Activated CD8-positive, alpha-beta memory T cell treated with anti-CD3 and anti-CD28 coated beads, Interleukin-2, amount 50 U/mL, for 4 hours (primary cell): ENCODE data around the gene GSPT1.
"Not testable (repeated sequence)": the region's sequence is repeated elsewhere in the genome, so short reads cannot be mapped to it uniquely, and the experiment has no call there.

ENCODE experiments used
- DNase-seq: peaks from one replicate; pipeline ENCODE4 v3.0.0-alpha.2; 2020

Gene GSPT1

DNA sequence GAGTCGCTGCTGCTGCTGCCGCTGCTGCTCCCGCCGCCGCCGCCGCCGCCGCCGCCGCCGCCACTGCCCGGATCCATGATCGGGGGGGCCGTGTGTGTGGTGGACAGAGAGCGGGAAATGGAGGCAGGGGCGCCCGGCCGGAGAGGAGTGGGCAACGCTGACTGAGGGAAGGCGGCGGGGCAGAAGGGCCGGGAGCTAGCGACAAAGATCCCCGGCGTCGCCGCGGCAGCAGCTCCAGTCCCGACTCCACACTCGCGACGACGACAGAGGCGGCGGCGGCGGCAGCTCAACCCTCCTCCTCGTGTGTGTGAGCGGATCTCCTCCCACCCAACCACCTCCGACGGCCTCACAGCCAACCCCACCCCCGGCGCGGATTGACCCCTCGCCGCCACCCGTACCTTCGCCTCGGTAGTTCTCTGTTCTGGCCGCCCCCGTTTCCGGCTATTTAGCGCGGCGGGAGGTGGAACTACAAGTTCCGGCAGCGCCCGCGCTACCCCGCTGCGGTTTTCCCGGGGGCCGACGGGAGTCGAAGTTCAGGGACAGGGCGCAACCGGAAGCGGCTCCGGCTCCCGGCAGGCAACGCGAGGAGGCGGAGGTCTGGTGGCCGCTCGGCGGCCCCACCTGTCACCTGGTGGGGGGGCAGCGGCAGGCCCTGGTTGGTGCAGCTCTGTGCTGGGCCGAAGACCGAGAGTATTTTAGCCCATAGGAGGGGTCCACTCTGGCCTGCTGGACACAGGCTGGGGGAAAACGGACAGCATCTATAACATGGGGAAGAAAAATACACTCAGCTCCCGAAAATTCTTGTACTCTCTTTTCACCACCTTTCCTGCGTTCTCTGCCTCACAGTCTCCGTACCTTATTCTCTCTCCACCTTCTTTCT, at the start of gene GSPT1:
Gene GSPT1, minus strand, starts transcription at position 313 of the 880 bp plus-strand sequence. Its CDS starts 236 bp downstream, at position 77.
- peak; percentile 99 for DNase-seq

DNA sequence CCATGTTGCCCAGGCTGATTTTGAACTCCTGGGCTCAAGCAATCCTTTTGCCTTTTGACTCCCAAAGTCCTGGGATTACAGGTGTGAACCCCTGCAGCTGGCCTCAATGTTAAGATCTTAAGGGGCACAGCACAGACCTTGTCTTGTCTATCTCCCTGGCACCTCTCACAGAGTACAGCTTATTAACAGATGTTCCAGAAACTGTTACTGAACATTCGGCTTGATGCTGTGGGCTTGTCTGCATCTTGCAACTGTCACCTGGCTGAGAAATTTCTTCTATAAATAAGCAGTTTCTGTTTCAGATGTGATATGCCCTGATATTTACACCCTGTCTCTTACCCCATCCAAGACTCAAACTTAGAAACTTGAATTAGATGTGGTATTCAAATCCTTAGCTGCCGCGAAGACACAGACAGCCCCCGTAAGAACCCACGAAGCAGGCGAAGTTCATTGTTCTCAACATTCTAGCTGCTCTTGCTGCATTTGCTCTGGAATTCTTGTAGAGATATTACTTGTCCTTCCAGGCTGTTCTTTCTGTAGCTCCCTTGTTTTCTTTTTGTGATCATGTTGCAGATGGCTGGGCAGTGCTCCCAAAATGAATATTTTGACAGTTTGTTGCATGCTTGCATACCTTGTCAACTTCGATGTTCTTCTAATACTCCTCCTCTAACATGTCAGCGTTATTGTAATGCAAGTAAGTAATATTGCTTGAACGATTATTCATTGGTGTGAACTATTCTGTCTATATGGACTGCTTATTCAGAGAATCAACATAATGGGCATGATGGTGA, 49.2 kb upstream of the GSPT1 start, which contains the start of gene TNFRSF17:
Gene TNFRSF17, plus strand, starts transcription at position 450 of the 791 bp plus-strand sequence. Its CDS starts 115 bp downstream, at position 565.
- DNase-seq = no peak

DNA sequence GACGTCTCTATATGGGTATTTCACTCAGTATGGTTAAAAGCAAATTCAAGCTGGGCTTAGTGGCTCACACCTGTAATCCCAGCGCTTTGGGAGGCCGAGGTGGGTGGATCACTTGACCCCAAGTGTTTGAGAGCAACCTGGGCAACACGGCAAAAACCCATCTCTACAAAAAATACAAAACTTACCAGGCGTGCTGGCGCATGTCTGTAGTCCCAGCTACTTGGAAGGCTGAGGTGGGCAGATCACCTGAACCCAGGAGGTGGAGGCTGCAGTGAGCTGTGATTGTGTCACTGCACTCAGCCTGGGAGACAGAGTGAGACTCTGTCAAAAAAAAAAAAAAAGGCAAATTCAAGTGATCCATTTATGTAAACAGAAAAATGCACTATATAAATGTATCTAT, 48.0 kb upstream of the GSPT1 start:
- DNase-seq = no peak

DNA sequence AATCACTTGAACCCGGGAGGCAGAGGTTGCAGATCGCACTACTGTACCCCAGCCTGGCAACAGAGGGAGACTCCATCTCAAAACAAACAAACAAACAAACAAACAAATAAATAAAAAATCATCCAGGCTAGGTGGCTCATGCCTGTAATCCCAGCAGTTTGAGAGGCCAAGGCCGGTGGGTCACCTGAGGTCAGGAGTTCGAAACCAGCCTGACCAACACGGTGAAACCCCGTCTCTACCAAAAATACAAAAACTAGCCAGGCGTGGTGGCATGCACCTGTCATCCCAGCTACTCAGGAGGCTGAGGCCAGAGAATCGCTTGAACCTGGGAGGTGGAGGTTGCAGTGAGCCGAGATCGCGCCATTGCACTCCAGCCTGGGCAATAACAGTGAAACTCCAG, 47.2 kb upstream of the GSPT1 start:
- DNase-seq = not testable (repeated sequence)

DNA sequence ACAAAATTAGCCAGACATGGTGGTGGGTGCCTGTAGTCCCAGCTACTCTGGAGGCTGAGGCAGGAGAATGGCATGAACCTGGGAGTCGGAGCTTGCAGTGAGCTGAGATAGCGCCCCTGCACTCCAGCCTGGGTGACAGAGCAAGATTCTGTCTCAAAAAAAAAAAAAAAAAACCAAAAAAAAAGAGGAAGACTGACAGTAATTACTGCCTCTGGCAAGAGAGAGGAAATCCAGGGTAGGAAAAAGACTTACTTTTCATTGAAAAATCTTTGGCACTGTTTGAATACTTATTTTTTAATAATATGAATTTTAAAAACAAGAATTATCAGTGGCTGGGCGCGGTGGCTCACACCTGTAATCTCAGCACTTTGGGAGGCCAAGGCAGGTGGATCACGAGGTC, 46.7 kb upstream of the GSPT1 start:
- DNase-seq = not testable (repeated sequence)

DNA sequence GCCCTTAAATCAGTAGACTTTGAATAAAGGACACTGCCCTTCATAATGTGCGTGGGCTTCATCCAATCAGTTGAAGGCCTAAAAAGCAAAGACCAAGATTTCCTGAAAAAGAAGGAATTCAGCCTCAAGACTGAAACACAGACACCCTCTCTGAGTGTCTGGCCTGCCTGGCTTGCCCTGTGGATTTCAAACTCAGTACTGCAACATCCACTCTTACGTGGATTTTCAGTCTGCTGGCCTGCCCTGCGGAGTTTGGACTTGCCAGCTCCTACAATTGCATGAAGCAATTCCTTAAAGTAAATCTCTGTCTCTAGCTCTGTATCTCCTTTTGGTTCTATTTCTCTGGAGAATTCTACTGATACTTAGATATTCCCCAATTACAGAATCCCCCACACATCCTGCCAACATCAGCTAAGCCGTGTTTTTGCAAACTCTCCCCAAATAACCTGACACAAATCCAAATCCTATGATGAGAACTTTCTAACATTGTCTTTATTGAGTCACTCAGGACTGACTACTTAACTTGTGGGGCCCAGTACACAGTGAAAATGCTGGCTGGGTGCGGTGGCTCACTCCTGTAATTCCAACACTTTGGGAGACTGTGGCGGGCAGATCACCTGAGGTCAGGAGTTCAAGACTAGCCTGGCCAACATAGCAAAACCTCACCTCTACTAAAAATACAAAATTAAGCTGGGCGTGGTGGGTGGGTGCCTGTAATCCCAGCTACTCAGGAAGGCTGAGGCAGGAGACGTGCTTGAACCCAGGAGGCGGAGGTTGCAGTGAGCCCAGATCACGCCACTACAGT, 42.0 kb upstream of the GSPT1 start:
- DNase-seq = no peak

DNA sequence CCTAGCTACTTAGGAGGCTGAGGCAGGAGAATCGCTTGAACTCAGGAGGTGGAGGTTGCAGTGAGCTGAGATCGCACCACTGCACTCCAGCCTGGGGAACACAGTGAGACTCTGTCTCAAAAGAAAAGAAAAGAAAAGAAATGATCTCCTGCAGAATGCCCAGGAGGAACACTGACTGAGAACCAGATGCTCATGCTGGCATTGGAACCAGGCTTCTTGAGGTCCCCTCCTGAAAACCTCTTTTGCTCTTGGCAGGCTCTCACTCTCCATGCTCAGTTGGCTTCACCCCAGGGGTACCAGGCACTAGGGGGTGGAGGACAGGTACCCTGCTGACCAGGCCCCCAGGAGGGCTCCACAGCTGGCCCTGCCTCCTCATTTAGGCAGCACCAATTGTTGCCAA, 40.8 kb upstream of the GSPT1 start:
- no peak for DNase-seq

DNA sequence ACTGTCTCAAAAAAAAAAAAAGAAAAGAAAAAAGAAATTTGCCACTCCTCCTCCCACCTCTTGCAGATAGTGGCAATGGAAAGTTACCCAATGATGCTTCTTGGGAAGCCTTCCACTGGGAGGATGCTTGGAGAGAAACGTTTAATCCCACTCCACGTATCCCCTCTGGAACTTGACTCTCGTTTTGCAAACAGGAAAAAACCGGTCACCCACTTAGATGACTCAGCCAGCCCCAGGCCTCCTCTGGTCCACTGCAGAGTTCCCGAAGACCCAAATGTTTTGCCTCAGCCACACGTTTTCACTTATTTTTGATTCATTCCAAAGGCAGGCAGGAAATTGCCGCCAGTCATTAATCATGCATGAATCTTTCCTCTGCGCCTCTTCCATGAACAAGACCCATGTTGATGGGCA, 40.0 kb upstream of the GSPT1 start:
- no peak for DNase-seq

DNA sequence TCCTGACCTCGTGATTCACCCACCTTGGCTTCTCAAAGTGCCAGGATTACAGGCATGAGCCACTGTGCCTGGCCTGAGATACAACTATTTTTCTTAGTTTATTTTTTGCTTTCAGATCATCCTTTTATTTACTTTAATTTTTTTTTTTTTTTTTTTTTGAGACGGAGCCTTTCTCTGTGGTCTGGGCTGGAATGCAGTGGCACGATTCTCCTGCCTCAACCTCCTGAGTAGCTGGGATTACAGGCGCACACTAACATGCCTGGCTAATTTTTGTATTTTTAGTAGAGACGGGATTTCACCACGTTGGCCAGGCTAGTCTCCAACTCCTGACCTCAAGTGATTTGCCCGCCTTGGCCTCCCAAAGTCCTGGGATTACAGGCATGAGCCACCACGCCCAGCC, 37.8 kb upstream of the GSPT1 start:
- DNase-seq = not testable (repeated sequence)

DNA sequence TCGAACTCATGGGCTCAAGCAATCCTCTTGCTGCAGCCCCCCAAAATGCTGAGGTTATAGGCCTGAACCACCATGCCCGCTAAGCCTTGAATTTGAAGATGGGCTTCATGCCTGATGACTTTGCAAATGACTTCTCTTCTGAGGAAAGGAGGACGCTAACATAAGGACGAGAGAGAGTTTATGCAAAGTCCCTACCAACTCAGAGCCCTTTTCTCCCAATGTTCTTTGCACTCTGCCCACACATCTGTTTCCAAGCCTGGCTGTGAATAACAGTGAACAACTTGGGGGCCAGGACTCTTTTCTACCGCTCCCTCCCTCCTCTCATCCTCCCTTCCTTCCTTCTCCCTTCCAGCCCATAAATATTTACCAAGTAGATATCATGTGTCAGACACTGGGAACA, 34.6 kb upstream of the GSPT1 start:
- DNase-seq = no peak

DNA sequence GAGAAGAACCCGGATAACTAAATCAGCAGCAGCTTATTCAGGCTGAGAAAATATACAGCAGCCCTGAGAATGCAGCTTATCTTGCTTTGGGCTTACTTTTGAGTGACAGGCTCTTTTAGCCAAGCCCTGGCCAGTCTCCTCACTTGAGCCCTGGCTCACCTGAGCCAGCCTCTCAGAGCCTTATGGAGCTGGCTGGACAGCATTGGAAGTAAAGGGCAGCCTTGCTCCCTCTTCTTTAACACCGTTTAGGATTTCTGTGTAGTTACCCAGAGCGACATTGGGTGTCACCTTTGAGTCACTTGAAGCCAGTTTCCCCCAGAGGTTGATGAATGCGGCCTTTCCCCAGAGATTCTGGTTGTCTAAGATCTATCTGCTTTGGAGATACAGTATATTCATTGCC, 33.8 kb upstream of the GSPT1 start:
- no peak for DNase-seq

DNA sequence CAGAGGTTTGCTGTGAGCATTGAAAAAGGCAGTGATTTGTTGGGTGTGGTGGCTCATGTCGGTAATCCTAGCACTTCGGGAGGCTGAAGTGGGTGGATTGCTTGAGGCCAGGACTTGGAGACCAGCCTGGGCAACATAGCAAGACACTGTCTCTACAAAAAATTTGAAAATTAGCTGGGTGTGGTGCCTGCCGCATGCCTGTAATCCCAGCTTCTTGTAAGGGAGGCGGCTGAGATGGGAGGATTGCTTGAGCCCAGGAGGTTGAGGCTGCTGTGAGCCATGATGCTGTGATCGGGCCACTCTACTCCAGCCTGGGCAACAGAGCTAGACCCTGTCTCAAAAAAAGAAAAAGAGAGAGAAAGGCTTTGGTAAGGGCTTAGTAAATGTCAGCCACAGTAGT, 33.1 kb upstream of the GSPT1 start:
- DNase-seq = no peak

DNA sequence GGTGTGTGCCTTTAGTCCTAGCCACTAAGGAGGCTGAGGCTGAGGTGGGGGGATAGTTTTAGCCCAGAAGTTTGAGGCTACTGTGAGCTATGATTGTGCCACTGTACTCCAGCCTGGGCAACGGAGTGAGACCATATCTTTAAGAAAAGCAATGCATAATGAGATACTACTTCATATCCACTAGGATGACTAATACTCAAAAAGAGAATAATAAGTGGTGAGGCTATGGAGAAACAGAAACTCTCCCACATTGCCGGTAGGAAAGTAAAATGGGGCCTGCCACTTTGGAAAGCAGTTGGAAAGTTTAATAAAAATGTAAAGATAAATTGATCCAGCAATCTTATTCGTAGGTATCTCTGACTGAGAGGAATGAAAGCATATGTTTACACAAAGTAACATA, 30.7 kb upstream of the GSPT1 start:
- DNase-seq = no peak

DNA sequence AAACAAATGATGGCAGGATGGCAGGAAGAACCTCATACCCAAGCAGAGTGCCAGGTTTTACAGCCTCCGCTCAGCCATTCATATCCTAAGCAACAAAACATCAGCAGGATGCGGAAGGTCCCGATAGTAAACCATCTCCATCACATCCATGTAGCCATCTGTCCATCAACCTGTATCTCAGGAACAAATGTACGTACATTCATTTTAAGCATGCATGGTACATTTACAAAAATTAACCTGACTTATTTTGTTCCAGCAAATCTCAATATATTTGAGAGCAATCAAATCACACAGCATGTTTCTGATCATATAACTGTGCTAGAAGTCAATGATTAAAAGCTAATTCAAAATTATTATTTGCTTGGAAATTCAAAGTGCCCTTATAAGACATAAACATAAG, 26.2 kb upstream of the GSPT1 start, which contains the start of gene NPIPB2:
Gene NPIPB2, minus strand, starts transcription at position 101 of the 400 bp plus-strand sequence. Its CDS starts 0 bp downstream, at position 101.
- not testable (repeated sequence) for DNase-seq

DNA sequence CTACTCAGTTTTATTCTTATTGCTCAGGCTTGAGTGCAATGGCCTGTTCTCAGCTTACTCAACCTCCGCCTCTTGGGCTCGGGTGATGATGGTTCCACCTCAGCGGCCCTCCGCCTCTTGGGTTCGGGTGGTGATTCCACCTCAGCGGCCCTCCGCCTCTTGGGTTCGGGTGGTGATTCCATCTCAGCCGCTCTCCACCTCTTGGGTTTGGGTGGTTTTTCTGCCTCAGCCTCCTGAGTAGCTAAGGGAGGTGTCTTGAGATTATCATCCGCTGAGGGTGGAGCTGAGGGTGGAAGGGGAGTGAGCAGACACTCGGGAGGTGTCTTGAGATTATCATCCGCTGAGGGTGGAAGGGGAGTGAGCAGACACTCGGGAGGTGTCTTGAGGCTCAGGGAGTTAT, 11.6 kb upstream of the GSPT1 start:
- DNase-seq = not testable (repeated sequence)

DNA sequence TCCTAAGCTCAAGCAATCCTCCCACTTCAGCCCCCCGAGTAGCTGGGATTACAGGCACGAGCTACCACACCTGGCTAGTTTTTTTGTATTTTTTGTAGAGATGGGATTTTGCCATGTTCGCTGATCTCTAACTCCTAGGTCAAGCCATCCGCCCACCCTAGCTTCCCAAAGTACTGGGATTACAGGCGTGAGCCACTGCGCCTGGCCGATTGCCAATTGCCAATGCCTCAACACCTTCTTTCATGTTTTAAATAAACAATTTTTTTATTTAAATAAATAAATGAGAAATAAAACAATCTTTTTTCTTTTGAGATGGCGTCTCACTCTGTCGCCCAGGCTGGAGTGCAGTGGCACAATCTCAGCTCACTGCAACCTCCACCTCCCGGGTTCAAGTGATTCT, 8.3 kb upstream of the GSPT1 start:
- not testable (repeated sequence) for DNase-seq

DNA sequence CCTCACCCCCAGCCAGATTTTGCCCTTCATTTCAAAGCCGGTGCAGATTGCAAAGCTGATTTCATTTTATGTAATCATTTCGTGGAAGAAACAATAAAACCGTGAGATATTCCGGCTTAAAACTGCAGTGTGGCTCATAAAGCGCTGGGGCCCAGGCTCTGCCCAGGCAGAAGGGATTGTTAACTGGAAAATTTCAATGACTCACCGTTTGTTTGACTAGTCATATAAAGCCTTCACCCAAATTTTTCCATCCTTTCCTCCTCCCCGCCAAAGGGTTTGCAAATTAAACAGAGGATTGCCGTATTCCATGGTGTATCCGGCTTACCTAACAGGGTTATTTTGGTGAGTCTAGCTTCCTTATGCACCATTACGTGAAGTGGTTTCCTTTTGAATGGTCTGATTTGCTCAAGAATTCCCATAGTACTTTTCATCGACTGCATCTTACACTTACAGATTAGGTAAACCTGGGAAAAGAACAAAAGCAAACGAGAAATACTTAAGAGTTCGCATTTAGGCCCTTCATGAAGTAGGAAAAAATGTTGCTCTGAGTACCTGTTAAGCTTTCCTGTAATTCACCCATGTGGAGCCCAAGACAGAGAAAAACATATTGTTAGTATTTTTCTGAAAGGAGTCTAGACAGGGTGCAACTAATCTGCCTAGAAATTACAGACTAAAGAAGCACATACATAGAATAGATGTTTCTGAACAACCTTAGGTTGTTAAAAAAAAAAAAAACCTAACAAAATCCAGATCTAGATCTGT, 949 bp upstream of the GSPT1 start:
- no peak for DNase-seq

DNA sequence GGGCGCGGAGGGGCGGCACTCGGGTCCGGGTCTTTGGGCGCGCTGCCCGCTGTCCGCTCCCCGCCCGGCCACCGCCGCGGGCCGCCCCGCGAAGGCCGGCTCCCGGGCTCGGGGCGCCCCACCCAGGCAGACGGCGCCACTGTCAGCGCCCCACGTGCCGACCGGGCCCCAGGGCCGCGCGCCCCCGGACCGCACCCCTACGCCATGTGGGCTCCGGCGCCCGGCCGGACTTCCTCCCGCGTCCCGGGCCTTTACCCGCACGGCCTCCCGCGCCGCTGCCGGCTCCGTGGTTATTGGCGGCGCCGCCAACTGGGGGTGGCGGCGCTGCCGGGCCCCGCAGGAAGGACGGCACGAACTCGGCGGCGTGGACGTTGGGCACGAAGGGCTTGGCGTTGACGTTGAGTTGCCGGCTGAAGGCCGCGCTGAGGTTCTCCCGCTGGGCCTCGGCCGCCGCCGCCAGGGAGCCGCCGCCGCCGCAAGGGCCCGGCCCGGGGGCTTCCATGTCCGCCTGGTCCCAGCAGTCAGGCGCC, 577 bp downstream of the GSPT1 start:
- peak; percentile 44 for DNase-seq

DNA sequence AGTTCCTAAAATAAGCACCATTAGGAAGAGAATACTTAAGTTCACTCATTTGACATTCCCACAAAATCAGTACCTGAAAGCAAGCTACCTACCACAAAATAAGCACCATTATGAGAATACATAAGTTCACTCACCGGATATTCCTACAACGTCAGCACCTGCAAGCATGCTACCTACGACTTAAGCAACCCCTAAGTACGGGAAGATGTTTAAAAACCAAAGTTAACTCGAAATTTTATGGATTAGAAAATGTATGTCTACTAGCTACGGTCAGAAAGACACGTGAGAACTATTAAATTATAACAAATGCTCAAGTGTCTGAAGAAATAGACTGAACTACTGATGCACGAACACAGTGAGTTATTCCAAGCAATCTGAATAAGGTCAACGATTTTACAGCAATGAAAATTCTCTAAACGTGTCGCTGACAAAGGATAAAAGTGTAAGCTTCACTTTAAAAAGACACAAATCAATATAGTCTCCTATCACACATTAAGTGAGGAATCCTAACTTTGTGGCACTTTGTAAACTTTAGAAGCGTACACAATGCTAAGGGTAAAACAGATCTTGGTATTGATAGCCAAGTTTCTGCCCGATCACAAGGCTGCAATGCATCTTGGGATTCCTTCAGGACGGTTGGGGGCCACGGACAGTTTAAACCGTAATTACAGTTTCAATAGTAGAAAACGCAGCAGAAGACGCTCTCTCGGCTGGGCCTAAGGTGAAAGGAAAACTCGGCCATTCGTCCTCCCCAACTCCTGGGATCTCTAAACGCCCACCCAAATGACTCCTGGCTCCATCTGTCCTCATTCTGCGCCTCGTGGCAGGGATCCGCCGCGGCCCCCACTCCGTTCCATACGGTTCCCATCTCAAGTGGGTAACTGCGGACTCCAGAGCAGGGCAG, 1.3 kb downstream of the GSPT1 start:
- peak; percentile 24 for DNase-seq

DNA sequence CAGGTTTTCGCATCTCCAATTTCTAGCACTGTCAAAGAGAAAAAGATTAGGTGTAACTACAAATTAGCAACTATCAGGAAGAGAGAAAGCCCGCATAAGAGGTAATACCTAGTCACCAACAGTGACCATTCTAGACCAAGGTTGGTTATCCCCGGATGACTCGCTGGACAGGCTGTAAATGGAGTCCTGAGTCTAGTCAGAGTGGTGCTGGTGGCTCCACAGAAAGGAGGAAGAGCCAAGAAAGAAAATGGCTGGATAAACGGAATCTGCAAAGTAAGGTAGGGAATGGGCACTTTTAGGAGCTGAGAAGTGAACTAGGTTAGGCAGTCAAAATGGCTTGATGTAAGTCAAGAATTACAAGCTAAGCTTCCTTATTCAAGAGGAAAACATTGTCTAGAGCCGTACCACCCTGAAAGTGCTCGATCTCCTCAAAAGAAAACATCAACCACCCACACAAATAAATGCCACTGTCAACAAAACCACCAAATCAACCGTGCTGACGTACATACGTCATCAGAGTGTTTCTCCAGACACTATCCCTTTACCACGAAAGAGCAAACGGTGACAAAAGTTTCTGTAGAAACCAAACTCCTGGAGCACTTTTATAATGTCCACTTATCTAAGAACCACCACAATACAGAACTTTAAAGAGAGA, 2.2 kb downstream of the GSPT1 start:
- DNase-seq = no peak
